Measurements from ENCODE around the gene TMED6.

- TF ChIP-seq CTCF (conservative IDR thresholded peaks at IDR 0.05 in 1 of 2, IDR thresholded peaks at IDR 0.05 in 1 of 2; ENCODE audit: low read depth in 1 of 2, low read length in 2 of 2) (no peak), EZH2 (IDR thresholded peaks at IDR 0.05; ENCODE audit: low read length, missing control alignments) (no peak)
Observed at GRCh38 chr16:69326172-69326873, 25.3 kb downstream of the TMED6 start.

Measured in fibroblast of lung (primary cell).